ENCODE data around the gene LMF1. TPM values are rescaled to one million over a fixed set of nuclear protein-coding genes. Genes with fewer than 3 reads are reported as not detected.

The LMF1 gene
- total RNA-seq, 1 experiment from 2014 or later, result 13.5 TPM

- no peaks in the 10 kb centered on the region for H3F3A ChIP-seq (ENCODE audit: low read length, unreplicated experiment)
- ChIA-PET CTCF (no interaction called here), POLR2A (ENCODE audit: unreplicated experiment) (no interaction called here)
- no peaks in the 10 kb centered on the region for H4K20me1 ChIP-seq (ENCODE audit: low read length)
- TF ChIP-seq CTCF (conservative IDR thresholded peaks at IDR 0.05; ENCODE audit: low read depth, low read length) (no peak), EZH2phosphoT487 (IDR thresholded peaks at IDR 0.05; ENCODE audit: borderline replicate concordance, low read length) (no peak), EZH2 (IDR thresholded peaks at IDR 0.05; ENCODE audit: low read length, unreplicated experiment) (no peak)
- H3K9ac ChIP-seq (ENCODE audit: low read length), result no peak overlapping the region
- peaks cover 33% of the 10 kb centered on the region for H3K27me3 ChIP-seq (ENCODE audit: low read length)
- no peak overlapping the region for H2AFZ ChIP-seq (ENCODE audit: low read length)
- no peaks in the 10 kb centered on the region for H3K79me2 ChIP-seq (ENCODE audit: low read length)
- ATAC-seq, result no peak
- no peaks in the 10 kb centered on the region for H3K9me2 ChIP-seq (replicated peaks; ENCODE audit: low read length)
- H3K4me1 ChIP-seq (ENCODE audit: insufficient read depth, low read length), result no peaks in the 10 kb centered on the region
- no peaks in the 10 kb centered on the region for H3K9me3 ChIP-seq (ENCODE audit: low read length)
- H3K27ac ChIP-seq (ENCODE audit: low read length), result no peak overlapping the region
- intact Hi-C loops (cut with micrococcal nuclease), result no loop called here
- H3K36me3 ChIP-seq (ENCODE audit: low read depth, low read length), result no peaks in the 10 kb centered on the region
- H3K4me2 ChIP-seq (ENCODE audit: low read length), result no peak overlapping the region
- BruUV-seq (replicated peaks), result no TSS peak
- DNase-seq, result no peak
- H3K4me3 ChIP-seq (ENCODE audit: low read length), result no peak overlapping the region
Measured at GRCh38 chr16:1009358-1010150, 38.8 kb upstream of the LMF1 start.

GRCh38 chr16:1008085-1008484 is 37.3 kb upstream of the LMF1 start:
- H3K9ac ChIP-seq (ENCODE audit: low read length), result no peak overlapping the region
- no peaks in the 10 kb centered on the region for H3F3A ChIP-seq (ENCODE audit: low read length, unreplicated experiment)
- no peak overlapping the region for H3K4me3 ChIP-seq (ENCODE audit: low read length)
- no peak overlapping the region for H3K27ac ChIP-seq (ENCODE audit: low read length)
- ATAC-seq (no peak), DNase-seq (no peak)
- H3K4me1 ChIP-seq (ENCODE audit: insufficient read depth, low read length), result peaks cover 8% of the 10 kb centered on the region
- ChIA-PET POLR2A (ENCODE audit: unreplicated experiment) (no interaction called here), CTCF (no interaction called here)
- H3K4me2 ChIP-seq (ENCODE audit: low read length), result no peak overlapping the region
- no peaks in the 10 kb centered on the region for H3K9me3 ChIP-seq (ENCODE audit: low read length)
- intact Hi-C loops (cut with micrococcal nuclease), result no loop called here
- TF ChIP-seq EZH2phosphoT487 (IDR thresholded peaks at IDR 0.05; ENCODE audit: borderline replicate concordance, low read length) (no peak), CTCF (conservative IDR thresholded peaks at IDR 0.05; ENCODE audit: low read depth, low read length) (no peak), EZH2 (IDR thresholded peaks at IDR 0.05; ENCODE audit: low read length, unreplicated experiment) (no peak)
- no peak overlapping the region for H2AFZ ChIP-seq (ENCODE audit: low read length)
- BruUV-seq (replicated peaks), result no TSS peak
- H3K79me2 ChIP-seq (ENCODE audit: low read length), result no peaks in the 10 kb centered on the region
- H4K20me1 ChIP-seq (ENCODE audit: low read length), result no peaks in the 10 kb centered on the region
- H3K36me3 ChIP-seq (ENCODE audit: low read depth, low read length), result no peaks in the 10 kb centered on the region
- H3K9me2 ChIP-seq (replicated peaks; ENCODE audit: low read length), result no peaks in the 10 kb centered on the region
- H3K27me3 ChIP-seq (ENCODE audit: low read length), result peaks cover 33% of the 10 kb centered on the region

GRCh38 chr16:1007284-1007850 is 36.6 kb upstream of the LMF1 start:
- no peak for DNase-seq
- Histone ChIP-seq H3K4me2 (ENCODE audit: low read length) (no peak overlapping the region), H3F3A (ENCODE audit: low read length, unreplicated experiment) (no peaks in the 10 kb centered on the region), H3K27ac (ENCODE audit: low read length) (no peak overlapping the region), H3K9me2 (replicated peaks; ENCODE audit: low read length) (no peaks in the 10 kb centered on the region), H3K79me2 (ENCODE audit: low read length) (no peaks in the 10 kb centered on the region), H3K9ac (ENCODE audit: low read length) (no peak overlapping the region), H3K9me3 (ENCODE audit: low read length) (no peaks in the 10 kb centered on the region), H3K4me3 (ENCODE audit: low read length) (no peak overlapping the region), H3K4me1 (ENCODE audit: insufficient read depth, low read length) (peaks cover 15% of the 10 kb centered on the region), H2AFZ (ENCODE audit: low read length) (no peak overlapping the region), H4K20me1 (ENCODE audit: low read length) (no peaks in the 10 kb centered on the region), H3K36me3 (ENCODE audit: low read depth, low read length) (no peaks in the 10 kb centered on the region), H3K27me3 (ENCODE audit: low read length) (peaks cover 30% of the 10 kb centered on the region)
- intact Hi-C loops (cut with micrococcal nuclease), result no loop called here
- ChIA-PET CTCF (no interaction called here), POLR2A (ENCODE audit: unreplicated experiment) (no interaction called here)
- 0 out of 2 replicates have a peak, but pooled peaks have one; percentile 12 for ATAC-seq
- no TSS peak for BruUV-seq (replicated peaks)
- TF ChIP-seq EZH2phosphoT487 (IDR thresholded peaks at IDR 0.05; ENCODE audit: borderline replicate concordance, low read length) (no peak), CTCF (conservative IDR thresholded peaks at IDR 0.05; ENCODE audit: low read depth, low read length) (no peak), EZH2 (IDR thresholded peaks at IDR 0.05; ENCODE audit: low read length, unreplicated experiment) (no peak)
